HG03159 (cell line): ENCODE measurements around the gene AP4S1.
A peak's percentile ranks its signal among the peaks of the same experiment; 100 is the strongest.

Source experiments
- ATAC-seq: cut with Tn5 transposase; IDR thresholded peaks from one replicate; pipeline ENCODE4 v1.9.1; 2021; ENCODE audit warnings: mild to moderate bottlenecking, moderate library complexity; ENCODE audit not compliant: unreplicated experiment

AP4S1 gene

DNA sequence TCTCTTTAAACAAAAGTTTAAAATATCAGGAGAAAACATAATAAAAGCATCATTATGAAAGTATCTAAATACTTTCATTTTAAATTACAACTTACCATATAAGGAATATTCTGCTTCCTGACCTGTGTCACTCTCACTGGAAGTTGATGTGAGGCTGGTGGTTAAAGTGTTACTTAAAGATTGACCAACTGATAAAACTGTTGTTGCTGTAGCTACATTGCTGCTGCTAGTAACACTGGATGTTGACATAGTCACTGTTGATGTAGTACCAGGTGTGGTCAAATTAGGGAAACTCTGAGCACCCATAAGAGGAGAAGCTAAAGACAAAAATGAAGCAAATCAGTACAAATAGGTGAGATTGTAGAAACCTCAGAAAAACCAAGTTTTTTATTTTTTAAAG lies 102.2 kb downstream of the AP4S1 start:
- ATAC-seq: peak; percentile 86

GRCh38 chr14:31128601-31129526 lies 103.4 kb downstream of the AP4S1 start:
- ATAC-seq: peak; percentile 50

DNA sequence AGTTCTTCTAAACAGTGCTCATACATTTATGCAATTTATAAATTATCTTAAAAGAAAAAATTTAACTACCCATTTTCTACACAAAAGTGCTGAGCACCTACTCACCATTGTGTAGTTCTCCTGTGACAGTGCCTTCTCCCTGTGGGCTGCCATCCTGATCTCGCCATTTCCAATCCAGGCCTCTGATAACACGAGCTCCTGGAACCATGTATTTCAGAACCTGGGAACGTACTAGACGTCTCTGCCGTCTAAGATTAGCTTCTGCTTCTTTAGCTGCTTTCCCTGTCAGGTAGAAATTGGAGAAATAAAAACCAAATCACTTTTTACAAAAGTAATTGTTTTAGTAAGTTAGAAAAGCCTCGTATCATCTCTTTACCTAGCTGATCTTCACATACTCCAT lies 107.7 kb downstream of the AP4S1 start:
- ATAC-seq: no peak

- no peak for ATAC-seq
Measured at GRCh38 chr14:31137214-31137889, 111.9 kb downstream of the AP4S1 start.

GRCh38 chr14:31138301-31138700 lies 112.9 kb downstream of the AP4S1 start:
- no peak for ATAC-seq

DNA sequence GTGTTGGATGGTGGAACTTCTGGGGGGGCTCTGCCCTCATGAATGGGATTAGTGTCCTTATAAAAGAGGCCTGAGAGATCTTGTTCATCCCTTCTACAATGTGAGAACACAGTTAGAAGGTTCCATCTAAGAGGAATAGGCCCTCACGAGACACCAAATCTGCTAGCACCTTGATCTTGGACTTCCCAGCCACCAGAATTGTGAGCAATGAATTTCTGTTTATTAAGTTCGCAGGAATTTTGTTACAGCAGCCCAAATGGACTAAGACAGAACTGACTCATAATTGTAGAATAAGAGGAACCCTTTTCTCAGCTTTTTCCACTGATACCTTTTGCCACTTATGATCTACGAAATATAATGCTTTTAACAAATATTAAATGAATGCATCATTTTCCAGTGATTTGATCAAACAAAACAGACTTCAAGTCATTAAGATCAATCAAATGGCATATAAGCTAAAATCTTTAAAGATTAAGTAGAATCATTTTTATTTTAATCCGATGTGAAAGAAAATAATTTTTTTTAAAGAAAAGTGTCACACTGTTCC lies 113.9 kb downstream of the AP4S1 start:
- ATAC-seq: no peak

- no peak for ATAC-seq
Measured at GRCh38 chr14:31142455-31143087, 117.1 kb downstream of the AP4S1 start.
